ENCODE data around the gene ARMC7.
"Not testable (repeated sequence)": the region's sequence is repeated elsewhere in the genome, so short reads cannot be mapped to it uniquely, and the experiment has no call there.

Gene ARMC7

DNA sequence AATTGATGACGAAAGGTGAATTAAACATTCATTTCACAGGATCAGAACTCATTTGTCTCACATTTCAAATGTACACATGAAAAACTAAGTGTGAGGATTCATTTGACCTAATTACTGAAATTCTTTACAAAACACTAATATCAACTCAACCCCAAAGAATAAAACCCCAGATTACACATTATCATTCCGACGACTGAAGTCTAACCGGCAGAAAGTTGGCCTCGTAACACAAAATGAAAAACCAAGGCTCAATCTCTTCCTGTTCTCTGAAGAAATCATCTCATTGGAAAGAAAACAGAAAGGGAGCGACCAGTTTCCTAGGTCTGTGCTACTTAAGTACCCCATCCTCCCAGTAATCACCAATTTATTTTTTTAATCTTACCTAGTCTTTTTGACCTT is 42.8 kb downstream of the ARMC7 start:
- no peak for DNase-seq (ENCODE audit: extremely low read depth in 1 of 2, low read depth in 1 of 2)

DNA sequence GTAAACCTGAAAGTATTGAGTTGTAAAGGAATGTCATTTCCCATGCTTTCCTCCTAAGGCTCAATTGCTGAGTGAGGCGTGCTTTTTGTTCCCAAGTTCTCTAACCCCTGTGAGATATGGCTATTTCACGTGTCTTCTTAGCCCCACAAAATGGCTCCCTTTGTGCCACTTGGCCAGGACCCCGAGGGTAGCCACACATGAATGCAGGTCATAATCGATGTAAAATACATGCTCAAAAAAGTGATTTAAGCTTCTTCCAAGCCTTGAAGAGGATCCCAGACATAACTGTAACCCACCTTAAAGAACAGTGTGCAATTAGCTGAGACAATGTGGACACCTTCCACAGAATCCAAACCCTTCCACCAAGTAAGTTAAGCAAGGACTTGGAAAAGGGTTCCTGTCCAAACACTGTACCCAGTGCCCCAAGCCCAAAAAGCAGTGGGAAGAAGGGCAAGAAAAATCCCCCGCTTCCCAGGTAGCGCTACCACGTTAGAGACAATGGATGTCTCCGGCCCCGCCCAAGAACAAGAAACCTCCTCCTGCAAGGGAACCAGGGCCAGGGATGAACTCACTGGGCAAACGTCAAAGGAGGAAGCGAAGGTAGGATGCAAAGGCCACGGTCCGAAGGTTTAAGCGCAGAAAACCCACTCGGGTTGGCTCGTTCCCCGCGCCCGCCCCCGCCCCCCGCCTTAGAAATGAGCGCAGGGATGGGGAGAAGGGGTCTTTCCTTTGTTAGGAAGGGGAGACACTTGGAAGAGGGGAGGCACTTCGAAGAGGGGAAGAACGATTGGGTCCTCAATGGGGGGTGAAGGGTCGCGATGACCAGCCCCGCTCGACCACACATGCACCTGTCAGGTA is 43.4 kb downstream of the ARMC7 start:
- no peak for DNase-seq (ENCODE audit: extremely low read depth in 1 of 2, low read depth in 1 of 2)

DNA sequence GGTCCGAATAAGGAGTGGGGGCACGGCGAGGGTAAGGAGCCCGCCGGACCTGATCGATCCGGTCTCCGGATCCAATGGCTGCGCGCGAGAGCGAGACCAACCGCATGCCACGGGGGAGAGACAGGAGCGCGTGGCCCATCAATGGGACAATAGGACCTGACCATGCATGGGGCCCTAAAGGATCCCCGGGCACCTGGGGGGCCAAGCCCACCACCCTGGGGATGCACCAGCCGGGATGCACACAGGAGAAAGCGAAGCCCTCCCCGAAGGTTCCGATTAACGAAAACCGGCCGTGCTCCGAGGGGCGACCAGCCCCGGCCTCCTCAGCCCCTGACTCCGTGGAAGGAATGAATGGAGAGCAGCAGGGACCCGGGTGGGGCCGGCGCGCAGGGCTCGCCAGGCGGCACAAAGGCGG is 44.0 kb downstream of the ARMC7 start:
- no peak for DNase-seq (ENCODE audit: extremely low read depth in 1 of 2, low read depth in 1 of 2)

DNA sequence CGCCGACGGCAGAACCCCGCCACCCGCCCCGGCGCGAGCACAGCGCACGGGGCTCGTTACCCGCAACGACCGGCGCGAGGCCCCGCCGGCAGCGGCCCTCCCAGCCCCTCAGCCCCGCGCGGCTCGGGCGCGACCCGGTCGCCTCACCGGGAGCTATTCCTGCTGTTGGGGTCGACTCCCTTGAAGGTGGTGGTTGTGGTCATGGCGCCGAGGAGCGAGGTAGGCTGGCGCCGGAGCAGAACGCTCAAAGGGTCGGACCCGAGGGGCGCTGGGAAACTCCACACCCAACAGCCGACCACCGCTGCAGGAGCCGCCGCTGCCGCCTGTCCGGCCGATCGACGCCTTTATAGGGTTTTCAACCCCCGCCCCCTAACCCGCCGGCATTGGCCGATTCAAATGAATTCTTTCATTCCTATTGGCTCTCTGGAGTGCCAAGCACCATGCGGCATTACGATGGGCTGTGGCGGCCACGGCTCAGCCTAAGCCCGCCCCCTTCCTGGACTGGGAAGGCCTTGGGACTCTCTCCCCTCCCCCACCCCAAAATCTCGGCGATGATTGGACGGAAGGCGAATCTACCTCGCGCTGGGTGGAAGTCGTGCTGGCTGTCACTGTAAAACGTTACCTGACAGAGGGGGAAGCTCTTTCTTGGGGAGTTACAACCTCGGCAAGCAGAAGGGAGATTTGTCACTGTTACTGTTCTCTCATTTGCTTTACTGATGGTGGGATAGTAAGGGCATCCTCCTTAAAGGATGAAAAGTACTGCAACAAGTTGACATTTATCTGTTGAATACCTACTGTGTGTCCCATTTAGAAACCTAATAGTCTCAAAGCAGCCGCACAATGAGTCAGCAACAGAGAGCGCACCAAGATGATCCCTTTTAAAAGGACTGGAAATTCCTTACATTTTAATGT is 44.7 kb downstream of the ARMC7 start, which contains the start of gene JPT1:
TSS of gene JPT1 (minus strand) at position 318 of the 912 bp plus-strand sequence. CDS start at position 203, 115 bp downstream.
- peak; percentile 93 for DNase-seq (ENCODE audit: extremely low read depth in 1 of 2, low read depth in 1 of 2)

DNA sequence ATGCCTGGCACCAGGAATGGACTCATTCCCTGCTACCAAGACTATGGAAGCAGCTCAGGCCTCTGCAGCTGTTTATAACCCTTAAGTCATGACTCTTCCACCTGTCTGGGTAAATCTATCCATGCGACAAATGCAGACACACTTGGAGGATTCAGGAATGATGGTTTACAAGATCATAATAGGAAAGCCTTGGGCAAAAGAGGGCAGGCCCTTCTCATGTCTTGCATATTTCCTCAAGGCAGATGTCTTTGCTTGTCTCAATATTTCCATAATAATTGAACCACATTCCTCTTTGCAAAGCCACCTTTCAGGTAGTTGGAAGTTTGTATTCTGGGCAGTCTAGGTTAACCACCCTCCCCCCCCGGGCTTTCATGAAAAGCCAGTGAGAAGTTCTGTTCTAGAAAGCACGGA is 45.4 kb downstream of the ARMC7 start:
- no peak for DNase-seq (ENCODE audit: extremely low read depth in 1 of 2, low read depth in 1 of 2)

DNA sequence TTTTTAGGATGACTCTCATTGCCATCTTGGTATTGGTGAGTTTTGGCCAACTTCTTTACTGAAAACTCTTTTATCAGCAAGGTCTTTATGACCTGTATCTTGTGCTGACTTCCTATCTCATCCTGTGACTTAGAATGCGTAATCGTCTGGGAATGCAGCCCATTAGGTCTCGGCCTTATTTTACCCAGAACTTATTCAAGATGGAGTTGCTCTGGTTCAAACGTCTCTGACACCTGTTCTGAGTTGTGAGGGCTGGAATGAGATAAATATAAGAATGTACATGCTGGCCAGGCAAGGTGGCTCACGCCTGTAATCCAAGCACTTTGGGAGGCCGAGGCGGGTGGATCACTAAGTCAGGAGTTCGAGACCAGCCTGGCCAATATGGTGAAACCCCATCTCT is 48.7 kb downstream of the ARMC7 start:
- DNase-seq (ENCODE audit: extremely low read depth in 1 of 2, low read depth in 1 of 2) = not testable (repeated sequence)

DNA sequence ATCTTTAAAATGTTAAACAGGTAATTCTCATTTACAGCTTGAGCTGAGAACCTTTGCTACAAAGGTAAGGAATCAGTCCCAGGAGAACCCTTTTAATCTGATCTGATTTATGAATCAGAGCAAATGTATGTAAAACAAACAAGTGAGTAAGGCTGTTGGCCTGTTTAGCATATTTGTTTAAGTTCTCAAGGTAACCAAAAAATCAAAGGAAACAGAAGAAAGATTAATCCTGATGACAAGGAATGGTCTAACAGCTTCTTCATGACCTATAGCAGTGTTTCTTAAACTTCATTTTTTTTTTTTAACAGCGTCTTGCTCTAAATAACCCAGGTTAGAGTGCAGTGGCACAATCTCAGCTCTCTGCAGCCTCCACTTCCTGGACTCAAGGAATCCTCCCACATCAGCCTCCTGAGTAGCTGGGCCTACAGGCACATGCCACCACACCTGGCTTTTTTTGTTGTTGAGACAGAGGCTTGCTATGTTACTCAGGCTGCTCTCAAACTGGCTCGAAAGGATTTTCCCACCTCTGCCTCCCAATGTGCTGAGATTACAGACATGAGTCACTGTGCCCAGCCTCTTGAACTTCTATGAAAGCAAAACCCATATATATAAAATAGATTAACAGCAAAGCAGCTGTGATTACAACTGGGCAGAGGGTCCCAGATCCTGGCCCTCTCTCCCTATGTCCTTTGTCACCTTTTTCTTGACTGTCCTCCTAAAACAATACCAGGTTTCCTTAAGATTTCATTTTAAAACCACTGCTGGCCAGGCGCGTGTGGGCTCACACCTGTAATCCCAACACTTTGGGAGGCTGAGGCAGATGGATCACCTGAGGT is 49.6 kb downstream of the ARMC7 start:
- no peak for DNase-seq (ENCODE audit: extremely low read depth in 1 of 2, low read depth in 1 of 2)

DNA sequence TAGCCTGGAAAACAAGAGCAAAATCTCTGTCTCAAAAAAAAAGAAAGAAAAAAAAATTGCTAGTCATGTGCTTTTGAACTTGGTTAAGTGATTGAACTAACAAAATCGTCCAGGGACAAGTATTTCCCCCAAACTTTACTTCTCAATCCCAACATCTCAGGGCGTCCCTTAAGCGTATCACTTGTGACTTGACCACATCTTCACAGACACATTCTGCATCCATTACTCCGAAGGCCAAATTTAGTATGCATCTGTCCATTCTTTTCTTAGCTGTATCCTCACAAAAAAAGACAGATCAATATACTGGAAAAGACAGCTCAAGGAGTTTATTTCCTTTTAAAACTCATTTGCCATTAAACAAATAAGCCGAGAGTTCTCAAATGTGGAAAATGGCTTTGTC is 50.4 kb downstream of the ARMC7 start:
- no peak for DNase-seq (ENCODE audit: extremely low read depth in 1 of 2, low read depth in 1 of 2)

DNA sequence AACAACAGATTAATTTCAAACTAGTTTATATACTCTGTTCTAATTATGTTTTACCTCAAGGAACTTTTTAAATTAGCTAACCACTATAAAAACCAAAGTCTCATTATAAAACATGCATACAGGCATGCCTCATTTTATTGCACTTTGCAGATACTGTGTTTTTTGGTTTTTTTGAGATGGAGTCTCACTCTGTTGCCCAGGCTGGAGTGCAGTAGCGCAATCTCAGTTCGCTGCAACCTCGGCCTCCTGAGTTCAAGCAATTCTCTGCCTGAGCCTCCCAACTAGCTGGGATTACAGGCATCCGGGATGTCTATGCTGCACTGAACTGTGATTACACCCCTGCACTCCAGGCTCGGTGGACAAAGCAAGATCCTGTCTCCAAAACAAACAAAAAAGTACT is 53.3 kb downstream of the ARMC7 start:
- no peak for DNase-seq (ENCODE audit: extremely low read depth in 1 of 2, low read depth in 1 of 2)

DNA sequence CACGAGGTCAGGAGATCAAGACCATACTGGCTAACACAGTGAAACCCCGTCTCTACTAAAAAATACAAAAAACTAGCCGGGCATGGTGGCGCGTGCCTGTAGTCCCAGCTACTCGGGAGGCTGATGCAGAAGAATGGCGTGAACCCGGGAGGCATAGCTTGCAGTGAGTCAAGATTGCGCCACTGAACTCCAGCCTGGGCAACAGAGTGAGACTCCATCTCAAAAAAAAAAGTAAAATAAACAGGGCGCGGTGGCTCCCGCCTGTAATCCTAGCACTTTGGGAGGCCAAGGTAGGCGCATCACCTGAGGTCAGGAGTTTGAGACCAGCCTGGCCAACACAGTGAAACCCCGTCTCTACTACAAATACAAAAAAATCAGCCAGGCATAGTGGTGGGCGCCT is 54.8 kb downstream of the ARMC7 start:
- not testable (repeated sequence) for DNase-seq (ENCODE audit: extremely low read depth in 1 of 2, low read depth in 1 of 2)

DNA sequence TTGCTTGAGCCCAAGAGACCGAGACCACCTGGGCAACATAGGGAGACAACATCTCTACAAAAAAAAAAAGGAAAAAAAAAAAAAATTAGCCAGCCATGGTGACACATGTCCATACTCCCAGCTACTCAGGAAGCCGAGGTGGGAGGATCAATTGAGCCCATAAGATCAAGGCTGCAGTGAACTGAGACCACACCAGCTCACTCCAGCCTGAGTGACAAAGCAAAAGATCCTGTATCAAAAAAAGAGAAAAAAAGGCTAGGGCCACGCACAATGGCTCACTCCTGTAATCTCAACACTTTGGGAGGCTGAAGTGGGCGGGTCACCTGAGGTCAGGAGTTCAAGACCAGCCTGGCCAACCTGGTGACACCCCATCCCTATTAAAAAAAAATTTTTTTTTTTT is 59.2 kb downstream of the ARMC7 start:
- no peak for DNase-seq (ENCODE audit: extremely low read depth in 1 of 2, low read depth in 1 of 2)

DNA sequence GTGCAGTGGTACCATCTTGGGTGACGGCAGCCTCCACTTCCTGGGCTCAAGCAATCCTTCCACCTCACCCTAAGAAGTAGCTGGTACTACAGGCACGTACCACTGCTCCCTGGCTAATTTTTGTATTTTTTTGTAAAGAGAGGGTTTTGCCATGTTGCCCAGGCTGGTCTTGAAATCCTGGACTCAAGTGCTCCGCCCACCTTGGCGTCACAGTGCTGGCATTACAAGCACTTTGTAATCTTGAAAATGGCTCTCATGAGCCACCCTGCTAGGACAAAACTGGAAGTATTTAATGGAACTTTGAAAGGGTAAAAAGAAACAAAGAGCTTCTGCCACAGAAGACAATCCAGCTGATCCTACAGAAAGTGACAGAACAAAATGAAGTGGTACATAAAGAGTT is 63.8 kb downstream of the ARMC7 start:
- no peak for DNase-seq (ENCODE audit: extremely low read depth in 1 of 2, low read depth in 1 of 2)

DNA sequence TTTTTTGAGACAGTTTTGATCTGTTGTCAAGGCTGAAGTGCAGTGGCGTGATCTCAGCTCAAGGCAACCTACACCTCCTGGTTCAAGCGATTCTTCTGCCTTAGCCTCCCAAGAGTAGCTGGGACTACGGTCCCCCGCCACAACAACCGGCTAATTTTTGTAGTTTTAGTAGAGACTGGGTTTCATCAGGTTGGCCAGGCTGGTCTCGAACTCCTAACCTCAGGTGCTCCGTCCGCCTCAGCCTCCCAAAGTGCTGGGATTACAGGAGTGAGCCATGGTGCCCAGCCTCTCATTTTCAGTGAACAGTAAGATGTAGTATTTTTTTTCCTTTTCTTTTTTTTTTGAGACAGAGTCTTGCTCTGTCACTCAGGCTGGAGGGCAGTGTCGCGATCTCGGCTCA is 65.2 kb downstream of the ARMC7 start:
- DNase-seq (ENCODE audit: extremely low read depth in 1 of 2, low read depth in 1 of 2) = no peak

DNA sequence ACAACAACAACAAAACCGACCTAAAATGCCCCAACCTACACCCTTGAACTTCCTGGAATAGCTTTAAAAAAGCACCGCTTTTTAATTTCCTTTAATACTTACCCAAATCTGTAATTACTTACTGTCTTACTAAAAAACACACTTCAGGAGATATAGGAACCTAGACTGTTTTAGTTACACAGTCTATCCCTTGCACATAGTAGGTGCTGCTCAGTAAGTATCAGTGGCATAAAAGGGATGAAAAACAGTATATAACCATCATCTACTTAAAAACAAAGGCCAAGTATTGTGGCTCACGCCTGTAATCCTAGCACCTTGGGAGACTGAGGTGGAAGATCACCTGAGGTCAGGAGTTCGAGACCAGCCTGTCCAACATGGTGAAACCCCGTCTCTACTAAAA is 66.9 kb downstream of the ARMC7 start:
- no peak for DNase-seq (ENCODE audit: extremely low read depth in 1 of 2, low read depth in 1 of 2)

DNA sequence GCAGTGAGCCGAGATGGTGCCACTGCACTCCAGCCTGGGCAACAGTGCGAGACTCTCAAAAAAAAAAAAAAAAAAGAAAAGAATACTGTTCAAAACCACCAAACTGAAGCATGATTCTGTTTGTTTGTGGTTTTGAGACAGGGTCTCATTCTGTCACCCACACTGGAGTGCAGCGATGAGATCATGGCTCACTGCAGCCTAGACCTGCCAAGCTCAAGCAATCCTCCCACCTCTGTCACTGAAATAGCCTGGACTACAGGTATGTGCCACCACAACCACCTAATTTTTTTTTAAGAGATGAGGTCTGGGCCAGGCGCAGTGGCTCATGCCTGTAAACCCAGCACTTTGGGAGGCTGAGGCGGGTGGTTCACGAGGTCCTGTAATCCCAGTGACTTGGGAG is 68.7 kb downstream of the ARMC7 start:
- DNase-seq (ENCODE audit: extremely low read depth in 1 of 2, low read depth in 1 of 2) = no peak
